Measurements from ENCODE around the gene DERL2.
A peak's percentile ranks its signal among the peaks of the same experiment; 100 is the strongest.

DERL2 gene

DNA sequence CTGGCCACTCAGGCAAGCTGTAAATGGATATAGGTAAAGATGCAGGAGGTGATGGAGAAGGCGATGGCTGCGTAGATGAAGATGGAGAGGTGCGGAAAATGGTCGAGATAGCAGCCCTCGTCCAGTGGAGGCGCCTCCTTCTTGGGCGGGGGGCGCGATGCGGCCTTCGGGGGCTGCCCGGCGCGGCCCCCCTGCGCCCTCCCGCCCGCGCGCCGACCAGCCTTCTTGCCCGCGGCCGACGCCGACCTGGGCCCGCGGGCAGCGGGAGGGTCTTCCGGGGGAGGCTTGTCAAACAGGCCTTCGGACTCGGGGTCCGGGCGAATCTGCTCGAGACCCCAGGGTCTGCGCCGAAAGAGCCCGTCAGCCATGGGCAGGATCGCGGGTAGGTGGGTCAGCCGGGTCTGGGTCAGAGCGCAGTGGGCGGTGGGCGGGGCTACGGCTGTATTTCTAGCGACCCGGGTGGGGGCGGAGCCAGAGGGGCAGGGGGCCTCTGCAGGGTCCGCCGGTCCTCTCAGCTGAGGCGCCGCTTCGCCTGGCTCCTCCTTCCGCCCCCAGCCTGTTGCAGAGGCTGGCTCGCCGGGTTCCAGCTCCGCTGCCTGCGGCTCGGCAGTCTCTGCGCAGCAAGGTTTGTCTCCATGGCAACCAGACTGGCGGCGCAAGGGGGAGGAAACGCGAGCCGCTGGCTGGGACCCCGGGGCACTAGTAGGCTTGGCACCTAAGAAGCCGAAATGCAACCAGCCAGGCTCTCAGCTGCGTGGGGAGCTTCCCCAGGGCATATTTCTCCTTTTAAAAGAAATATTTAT is 14.8 kb upstream of the DERL2 start:
- peak; percentile 72 to 77 for DNase-seq

DNA sequence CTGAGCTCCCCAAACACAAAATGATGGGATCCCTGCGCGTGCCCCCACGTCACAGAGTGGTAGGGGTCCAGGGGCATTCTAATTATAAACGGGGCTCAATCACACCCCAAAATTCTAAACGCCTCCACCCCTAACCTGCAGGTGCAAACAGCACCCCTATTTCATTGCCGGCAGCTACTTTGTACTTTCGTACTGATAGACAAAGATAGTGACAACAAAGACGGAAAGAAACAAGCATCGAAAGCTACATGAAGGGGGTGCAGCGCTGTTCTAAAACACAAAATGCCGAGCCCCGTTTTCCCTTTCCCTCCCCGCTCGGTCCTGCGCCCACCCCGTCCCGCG is 14.2 kb upstream of the DERL2 start:
- DNase-seq, result no peak

DNA sequence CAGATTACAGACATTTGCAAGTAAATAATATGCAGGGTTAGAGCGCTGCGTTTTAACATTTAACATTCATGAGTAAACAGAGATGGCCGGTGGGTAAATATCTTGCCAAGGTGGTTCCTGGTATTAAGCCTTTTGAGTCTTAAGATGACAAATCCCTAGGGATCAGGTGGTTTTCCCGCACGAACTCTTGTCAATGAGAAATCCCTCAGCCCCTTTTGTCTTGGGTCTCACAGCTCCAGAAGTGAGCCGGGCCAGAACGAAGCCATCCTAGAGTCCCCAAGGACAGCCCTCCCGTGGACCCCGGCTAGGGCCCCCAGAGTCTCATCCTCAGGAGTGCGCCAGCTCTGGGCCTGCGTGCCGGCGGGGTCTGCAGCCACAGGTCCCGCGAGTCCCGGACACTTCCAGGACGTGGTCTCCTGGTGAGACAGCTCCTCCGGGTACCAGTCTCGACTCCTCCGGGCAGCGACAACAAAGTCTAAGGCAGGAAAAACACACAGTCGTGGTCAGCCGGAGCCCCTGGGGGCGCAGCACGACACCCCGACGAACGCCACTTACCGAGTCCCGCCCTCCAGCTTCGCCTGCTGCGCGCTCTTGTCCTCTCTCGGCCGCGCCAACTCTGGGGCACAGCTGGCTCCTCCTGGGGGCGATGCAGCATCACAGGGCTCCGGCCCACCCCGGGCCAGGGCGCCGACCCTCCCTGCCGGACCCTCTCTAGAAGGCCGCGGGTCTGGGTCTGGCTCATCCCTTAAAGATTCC is 13.7 kb upstream of the DERL2 start:
- no peak for DNase-seq

DNA sequence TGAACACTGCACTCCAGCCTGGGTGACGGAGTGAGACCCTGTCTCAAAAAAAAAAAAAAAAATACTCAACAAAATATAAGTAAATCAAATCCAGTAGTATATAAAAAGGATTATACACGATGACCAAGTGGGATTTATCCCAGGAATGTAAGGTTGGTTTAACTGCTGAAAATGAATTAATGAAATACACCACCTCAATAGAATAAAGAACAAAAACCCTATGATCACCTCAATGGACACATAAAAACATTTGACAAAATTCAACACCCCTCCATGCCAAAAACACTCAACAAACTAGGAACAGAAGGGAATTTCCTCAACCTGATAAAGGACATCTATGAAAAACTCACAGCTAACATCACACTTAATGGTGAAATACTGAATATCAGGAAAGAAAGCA is 7.0 kb upstream of the DERL2 start:
- no peak for DNase-seq

DNA sequence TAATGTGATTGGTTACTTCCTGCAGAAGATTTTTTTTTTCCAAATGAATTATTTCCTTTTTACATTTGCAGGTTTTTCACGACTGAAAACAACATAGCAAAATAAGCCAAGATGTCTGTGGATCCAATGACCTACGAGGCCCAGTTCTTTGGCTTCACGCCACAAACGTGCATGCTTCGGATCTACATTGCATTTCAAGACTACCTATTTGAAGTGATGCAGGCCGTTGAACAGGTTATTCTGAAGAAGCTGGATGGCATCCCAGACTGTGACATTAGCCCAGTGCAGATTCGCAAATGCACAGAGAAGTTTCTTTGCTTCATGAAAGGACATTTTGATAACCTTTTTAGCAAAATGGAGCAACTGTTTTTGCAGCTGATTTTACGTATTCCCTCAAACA is 2.8 kb upstream of the DERL2 start:
- no peak for DNase-seq

DNA sequence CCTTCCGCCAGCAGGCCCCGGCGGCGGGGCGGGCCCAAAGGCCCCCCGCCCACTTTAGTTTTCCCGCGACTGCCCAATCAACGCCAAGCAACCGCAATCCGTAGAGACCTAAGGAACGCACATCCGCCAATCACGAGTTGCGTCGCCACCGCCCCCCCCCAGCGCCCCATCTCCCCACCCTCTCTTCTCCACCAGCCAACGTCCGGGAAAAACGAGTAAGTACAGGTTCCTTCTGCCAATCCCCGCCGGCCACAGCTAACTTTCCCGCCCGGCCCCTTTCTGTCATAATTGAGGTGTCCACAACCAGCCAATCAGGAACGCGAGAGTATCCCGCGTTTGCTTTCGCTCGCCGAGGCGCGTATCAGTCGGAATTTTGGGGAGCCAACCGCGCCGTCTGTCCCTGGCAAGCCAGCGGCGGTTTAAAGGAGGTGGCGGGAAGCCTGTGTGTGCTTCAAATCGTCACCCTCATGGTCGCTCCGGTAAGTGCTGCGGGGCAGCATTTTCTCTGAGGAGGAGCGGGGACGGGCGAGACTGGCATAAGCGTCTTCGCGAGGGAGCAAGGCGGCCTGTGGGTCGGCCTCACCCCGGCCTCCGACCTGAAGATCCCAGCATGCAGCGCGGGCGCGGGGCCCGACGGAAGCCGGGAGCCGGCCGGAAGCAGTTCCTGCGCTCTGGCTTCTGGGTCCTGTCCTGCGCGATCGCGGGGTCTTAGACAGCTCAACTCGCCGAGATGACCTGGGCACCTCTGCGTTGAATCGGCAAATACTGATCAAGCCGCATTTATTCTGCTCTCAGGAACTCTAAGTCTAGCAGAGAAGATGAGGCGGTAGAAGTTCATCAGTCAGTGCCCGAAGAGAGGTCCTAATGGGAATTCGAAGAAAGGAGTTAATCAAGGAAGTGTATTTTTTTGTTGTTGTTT is 487 bp upstream of the DERL2 start, which contains the start of gene MIS12:
TSS of gene MIS12 (plus strand) at position 361 of the 919 bp plus-strand sequence. CDS start 2,297 bp downstream, outside the sequence.
- DNase-seq, result peak; percentile 96 to 97

DNA sequence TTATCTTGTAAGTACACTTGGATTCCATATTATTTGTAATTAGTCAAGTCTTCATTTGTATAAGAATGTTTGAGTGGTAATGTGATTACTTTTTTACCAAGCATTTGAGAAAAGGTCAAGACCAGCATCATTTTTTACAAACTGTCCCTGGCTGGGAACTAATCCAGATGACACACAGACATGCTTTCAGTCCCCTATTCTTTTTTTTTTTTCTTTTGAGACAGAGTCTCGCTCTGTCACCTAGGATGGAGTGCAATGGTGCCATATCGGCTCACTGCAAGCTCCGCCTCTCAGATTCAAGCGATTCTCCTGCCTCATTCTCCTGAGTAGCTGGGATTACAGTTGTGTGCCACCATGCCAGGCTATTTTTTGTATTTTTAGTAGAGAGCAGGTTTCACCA is 4.5 kb downstream of the DERL2 start:
- DNase-seq, result no peak

DNA sequence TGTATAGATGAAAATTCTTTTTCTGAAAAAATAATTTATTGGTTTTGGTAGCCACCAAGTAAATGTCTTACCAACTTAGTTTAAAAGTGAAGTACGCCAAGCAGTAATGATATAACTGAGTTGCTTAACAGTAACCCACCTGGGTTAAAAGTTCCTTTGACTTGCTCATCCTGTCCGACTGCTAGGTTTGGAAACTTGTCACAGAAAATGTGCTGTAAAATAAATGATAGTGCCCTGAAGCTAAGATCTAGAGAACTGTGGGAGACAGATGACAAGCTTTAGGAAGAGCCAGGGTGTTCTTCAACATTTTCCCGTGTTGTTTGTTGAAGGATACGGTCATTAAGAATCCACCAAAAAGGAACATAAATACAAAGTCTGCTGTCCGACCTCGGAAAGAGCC is 5.0 kb downstream of the DERL2 start:
- no peak for DNase-seq

DNA sequence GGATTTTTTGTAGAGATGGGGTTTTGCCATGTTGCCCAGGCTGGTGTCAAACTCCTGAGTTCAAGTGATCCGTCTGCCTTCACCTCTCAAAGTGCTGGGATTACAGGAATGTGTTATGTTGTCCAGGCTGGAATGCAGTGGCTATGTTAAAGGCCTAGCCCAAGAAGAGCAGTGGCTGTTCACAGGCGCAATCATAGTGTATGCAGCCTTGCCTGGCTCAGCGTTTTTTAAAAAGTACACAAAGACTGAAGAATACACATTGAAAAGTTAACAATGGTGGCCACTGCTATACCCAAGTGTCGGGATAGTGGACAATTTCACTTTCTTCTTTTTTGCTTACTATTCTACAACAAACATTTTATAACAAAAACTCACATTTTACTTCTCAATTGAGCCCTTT is 7.0 kb downstream of the DERL2 start:
- DNase-seq, result no peak

DNA sequence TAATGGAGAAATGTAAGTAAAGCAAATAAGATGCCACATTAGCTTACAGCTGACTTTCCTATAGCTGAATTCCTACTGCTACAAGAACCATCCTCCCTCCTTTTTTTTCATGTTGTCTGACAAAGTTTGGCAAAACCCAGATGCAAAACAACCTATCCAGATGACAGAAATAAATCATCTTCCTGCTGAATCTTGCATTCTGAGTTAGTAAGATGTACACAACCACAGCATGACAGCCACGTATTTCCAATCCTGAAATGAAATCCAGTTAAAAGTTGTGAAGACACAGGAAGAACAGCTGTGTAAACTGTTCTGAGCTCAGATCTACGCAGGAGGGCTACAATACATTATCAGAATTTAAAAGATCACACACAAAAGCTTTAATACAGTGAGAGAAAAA is 12.1 kb downstream of the DERL2 start:
- DNase-seq, result no peak

DNA sequence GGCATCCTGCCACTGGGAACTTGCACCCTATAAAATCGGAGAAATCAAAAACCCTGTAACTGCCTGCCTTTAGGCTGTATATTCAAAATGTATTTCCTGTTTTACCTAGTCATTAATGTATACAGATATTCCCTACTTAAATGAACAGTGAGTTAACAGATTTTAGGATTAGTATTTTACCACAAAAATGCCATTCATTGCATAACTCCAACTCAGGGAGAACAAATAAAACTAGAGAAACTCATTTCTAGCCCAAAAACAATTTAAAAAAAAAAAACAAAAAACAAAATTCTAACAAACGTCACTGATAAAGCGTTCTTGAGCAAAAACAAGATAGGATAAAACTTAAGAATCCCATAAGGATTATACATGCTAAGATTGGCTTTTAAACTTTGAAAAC is 13.5 kb downstream of the DERL2 start:
- no peak for DNase-seq

DNA sequence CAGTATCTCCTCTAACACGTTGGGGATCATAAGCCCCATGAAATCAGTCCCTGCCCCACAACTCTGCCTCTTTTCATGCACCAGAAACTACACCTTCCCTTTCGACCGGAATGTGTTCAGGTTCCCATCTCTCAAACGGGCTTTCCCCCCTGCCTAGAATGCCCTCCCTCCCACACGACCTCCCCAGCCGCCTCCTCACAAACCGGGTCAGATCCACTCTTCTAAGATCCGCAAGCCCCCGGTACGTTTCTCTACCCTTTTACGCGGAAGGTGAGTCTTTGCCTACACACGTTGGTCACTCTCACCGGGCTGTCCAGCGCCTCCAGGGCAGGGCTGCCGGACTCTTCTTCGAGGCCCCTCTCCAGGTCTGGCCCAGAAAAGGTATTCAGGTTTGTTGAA is 17.9 kb downstream of the DERL2 start:
- peak; percentile 20 to 40 for DNase-seq

DNA sequence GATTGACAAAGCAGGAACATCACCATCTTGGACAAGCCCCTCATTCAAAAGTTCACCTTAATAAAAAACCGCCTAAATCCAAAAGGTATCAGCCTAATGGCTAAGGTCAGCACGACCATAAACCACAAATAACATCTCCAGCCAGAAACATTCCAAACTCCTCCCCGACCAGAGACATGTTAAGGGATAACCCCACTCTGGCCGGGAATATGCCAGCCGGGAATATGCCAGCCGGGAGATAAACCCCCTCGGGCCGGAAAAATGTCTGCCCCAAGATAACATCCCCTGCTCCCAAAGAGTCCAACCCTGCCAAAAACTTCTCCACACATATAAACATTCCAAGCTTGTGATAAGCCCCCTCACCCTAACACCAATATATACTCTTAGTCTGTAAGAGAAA is 18.6 kb downstream of the DERL2 start:
- no peak for DNase-seq

DNA sequence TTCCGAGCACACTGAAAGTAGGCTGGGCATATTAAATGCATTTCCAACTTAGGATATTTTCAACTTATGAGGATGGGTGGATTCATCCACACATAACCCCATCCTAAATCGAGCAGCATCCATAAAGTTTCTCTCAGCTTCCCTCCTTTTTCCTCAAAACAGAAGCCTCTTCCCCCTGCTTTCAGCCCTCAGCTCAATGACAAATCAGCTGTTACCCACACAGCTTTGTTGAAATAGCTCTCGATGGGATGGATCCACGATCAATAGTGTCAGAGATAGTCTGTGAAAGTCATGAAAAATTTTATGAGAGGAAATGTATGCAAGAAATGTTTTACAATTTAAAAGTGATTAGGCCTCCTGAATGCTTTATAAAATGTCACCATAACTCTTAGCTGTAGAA is 19.7 kb downstream of the DERL2 start:
- DNase-seq, result no peak

DNA sequence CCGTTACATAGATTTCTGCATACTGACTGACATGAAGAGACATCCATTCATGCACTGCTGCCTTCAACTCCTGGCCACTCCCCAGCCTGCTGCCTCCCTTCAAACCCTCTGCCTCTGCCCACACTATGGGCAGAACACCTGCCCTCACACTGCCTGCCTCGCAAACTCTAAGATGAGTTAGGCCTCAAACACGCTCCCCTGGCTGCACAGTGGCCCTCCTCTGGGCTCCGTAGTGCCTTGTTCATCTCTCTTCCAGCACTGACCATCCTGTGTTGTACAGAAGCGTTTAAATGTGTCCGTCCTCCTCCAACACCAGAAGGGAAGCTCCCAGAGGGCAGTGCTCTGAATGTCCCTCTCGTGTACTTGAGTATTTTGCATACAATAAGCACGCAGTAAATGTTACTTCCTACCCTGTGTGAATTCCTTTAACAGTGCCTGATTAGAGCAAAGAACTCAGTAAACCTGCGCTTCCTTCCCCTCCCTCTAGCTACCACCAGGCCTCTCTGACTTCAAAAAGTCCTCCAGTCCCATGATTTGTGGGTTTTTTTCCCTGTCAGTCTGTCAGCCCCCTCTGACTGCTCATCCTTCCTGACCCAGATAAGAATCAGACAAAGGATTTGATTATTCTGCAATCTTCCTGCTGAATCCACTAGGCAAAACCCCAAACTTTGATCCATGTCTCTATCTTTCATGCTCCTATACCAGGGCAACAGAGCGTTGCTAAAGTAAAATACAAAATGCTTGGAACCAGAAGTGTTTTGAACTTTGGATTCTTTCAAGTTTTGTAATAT is 21.1 kb downstream of the DERL2 start:
- no peak for DNase-seq

DNA sequence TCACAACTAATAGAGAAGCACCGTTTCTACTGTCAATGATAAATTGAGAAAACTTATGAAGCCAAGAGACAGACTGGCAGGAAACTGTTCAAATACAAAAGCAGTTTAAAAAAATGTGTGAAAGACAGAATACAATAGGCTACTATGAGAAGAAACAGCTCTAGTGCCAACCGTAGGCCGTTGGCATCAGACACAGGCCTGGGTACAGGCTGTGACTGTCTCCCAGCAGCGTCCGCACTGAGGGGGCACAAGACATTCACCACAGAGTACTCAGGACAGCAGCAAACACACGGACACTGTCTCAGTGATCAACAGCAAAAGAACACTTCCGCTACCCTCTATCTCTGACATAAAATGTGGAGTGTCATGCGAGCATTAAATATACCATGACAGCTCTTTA is 39.2 kb downstream of the DERL2 start:
- no peak for DNase-seq

DNA sequence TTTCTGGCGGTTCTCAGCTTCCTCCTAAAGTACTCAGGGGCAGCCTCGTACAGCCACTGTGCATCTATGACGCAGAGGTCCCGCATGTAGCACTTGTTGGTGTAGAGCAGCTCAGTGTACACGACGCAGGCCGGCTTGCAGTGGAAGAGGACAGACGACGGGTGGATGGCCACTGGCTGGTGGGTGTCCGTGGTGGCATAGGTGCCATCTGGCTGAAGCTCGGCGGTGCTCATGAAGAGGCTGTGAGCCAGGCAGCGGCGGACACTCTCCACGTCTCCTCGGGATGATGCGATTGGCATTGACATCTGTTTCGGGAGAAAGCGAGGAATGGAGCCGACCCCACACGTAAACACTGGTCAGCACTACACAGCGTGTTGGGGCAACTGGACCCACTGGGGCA is 41.8 kb downstream of the DERL2 start:
- DNase-seq, result no peak

DNA sequence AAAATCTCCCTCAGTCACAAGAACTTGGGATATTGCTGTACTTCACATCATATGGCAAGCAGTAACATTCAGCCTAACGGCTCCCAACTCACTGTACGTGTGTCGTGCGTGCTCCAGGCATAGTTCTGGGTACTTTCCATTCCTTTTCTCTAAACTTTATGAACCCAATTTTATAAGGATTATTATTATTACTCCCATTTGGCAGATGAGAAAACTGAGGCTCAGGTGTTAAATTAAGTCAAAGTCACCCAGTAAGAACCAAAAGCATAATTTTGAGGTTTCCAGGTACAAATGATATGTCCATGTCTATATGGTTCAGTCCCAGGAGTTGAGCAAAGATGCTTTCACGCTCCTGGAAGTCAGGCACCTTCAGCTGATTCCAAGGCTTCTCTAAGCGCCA is 42.2 kb downstream of the DERL2 start:
- DNase-seq, result no peak

DNA sequence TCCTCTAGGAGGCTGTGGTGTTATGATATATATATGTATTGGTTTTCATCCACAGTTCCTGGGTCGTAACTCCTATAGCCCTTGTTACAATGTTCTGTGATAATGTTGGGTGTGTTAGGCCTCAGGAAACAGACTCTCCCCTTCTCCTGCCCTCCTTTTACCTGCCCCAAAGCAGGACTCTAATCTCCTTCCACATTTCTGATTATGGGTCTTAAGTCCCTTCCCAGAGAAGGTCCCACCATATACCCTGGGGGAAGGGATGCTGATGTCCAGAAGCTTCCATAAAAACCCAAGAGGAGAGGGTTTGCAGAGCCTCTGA is 46.6 kb downstream of the DERL2 start:
- DNase-seq, result no peak

DNA sequence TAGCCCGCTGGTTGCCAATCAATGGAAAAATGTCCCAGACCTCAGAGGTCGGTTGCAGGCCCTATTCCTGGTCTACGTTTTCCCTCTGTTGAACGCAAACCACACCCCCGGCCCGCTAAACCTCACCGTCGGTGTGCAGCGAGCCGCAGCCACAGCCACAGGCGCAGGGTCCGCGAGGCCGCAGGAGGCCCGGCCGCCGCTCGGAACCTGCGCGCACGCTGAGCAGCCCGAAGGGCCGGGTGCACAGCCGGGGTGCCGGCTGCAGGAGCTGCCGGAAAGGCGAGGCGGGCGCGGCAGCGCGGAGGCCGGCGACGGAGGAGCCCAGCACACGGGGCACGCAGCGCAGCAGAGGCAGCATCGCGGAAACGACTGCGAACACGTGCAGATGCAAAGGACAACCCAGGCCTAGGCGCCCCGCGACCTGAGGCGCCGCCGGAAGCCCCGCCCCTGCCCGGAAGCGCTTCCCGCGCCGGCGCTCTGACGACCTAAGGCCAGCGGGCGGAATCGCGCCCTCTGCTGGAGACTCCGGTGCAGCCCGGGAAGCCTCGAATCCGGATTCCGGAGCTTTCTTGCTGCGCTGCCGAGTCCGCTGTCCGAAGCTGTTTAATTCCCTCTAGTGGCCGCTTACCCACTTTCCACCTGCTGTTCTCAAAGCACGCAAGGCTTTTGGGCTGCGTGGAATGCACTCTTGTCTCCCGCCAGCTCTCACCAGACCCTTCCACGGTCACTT is 47.1 kb downstream of the DERL2 start, which contains the start of gene C1QBP:
TSS of gene C1QBP (minus strand) at position 440 of the 730 bp plus-strand sequence. CDS start at position 358, 82 bp downstream.
- peak; percentile 94 to 96 for DNase-seq

DNA sequence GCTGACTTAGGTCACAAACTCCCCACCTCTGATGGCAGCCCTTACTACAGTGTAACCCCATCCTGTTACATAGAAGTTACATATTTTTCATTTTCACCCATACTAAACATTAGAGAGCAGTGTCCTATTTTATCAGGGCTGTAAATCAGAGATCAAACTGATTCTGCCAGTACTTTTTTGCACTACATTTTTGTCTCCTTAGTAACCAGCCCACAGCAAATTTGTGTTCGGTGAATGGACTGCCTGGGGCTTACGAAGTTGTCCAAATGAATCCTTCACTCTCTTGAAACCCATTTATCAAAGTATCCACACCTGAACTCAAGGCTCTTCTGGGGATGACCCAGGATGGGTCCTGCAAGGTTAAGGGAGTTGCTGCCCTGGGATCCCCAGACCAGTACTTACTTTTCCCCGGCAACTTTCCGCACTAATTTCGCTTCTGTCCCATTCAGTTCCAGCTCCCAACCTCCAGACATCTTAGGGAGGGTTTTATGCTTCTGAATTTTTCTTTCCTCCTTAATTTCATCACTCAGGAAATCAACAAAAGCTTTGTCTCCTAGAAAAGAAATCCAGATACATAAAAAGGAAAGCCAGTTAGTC is 48.2 kb downstream of the DERL2 start:
- DNase-seq, result no peak
